Skeletal muscle satellite cell (primary cell): ENCODE data around the gene ZNF280C.
"Not testable (repeated sequence)": the region's sequence is repeated elsewhere in the genome, so short reads cannot be mapped to it uniquely, and the experiment has no call there.

ENCODE experiments used
- H3K27me3 ChIP-seq: 2 replicates; pipeline ENCODE4 v1.7.0; 2013; ENCODE audit warnings: low read length; ENCODE audit not compliant: control insufficient read depth, insufficient read depth
- H3K36me3 ChIP-seq: 2 replicates; pipeline ENCODE4 v1.7.0; 2013; ENCODE audit warnings: mild to moderate bottlenecking, control low read depth, low read length; ENCODE audit not compliant: insufficient read depth
- H3K4me1 ChIP-seq: 2 replicates; pipeline ENCODE4 v1.7.0; 2013; ENCODE audit warnings: low read length; ENCODE audit not compliant: control insufficient read depth, insufficient read depth
- H3K4me2 ChIP-seq: 2 replicates; pipeline ENCODE4 v1.7.0; 2013; ENCODE audit warnings: mild to moderate bottlenecking, low read length
- H3K4me3 ChIP-seq: 2 replicates; pipeline ENCODE4 v1.7.0; 2013; ENCODE audit warnings: low read length
- H3K9ac ChIP-seq: 2 replicates; pipeline ENCODE4 v1.7.0; 2013; ENCODE audit warnings: mild to moderate bottlenecking, low read depth, low read length, moderate library complexity
- H3K9me3 ChIP-seq: replicated peaks from 2 replicates; pipeline ENCODE4 v1.7.0; 2013; ENCODE audit warnings: mild to moderate bottlenecking, control low read depth, low read length

The ZNF280C gene

GRCh38 chrX:130285710-130286109 is 17.0 kb upstream of the ZNF280C start:
- Histone ChIP-seq H3K27me3 (peaks cover 9% of the 10 kb centered on the region), H3K36me3 (no peaks in the 10 kb centered on the region), H3K4me3 (no peak overlapping the region), H3K9me3 (no peaks in the 10 kb centered on the region), H3K9ac (no peak overlapping the region), H3K4me1 (no peaks in the 10 kb centered on the region), H3K4me2 (no peak overlapping the region)

GRCh38 chrX:130285069-130285620 is 16.4 kb upstream of the ZNF280C start:
- Histone ChIP-seq H3K27me3 (peaks cover 9% of the 10 kb centered on the region), H3K36me3 (no peaks in the 10 kb centered on the region), H3K4me3 (no peak overlapping the region), H3K9ac (no peak overlapping the region), H3K9me3 (no peaks in the 10 kb centered on the region), H3K4me2 (no peak overlapping the region), H3K4me1 (no peaks in the 10 kb centered on the region)

- peaks cover 9% of the 10 kb centered on the region for H3K27me3 ChIP-seq
- H3K4me1 ChIP-seq: no peaks in the 10 kb centered on the region
- no peak overlapping the region for H3K4me3 ChIP-seq
- H3K4me2 ChIP-seq: no peak overlapping the region
- no peaks in the 10 kb centered on the region for H3K36me3 ChIP-seq
- H3K9me3 ChIP-seq: no peaks in the 10 kb centered on the region
- H3K9ac ChIP-seq: no peak overlapping the region
Measured at GRCh38 chrX:130282151-130282550, 13.5 kb upstream of the ZNF280C start.

DNA sequence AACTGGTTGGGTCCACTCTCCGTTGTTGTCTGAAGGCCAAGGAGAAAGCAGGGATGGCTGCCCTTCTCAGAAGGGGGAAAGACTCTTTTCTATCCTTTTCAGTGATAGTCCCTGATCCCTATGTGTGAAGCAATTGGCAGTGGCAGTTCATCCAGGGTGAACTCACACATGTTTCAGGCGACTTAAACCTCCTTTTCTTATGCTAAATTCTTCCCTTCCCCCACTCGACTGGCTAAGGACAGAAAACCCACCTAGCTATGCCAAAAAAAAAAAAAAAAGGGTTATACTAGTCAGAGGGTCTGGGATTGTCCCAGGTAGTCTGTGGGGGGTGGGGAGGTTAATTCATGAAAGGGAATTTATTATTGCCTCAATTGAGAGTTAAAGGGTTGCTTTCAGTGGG is 12.2 kb upstream of the ZNF280C start:
- Histone ChIP-seq H3K9me3 (no peaks in the 10 kb centered on the region), H3K9ac (no peak overlapping the region), H3K4me1 (no peaks in the 10 kb centered on the region), H3K4me3 (no peak overlapping the region), H3K4me2 (no peak overlapping the region), H3K36me3 (no peaks in the 10 kb centered on the region), H3K27me3 (peaks cover 12% of the 10 kb centered on the region)

GRCh38 chrX:130272253-130272652 is 3.6 kb upstream of the ZNF280C start:
- not testable (repeated sequence) for H3K9me3 ChIP-seq, H3K4me3 ChIP-seq, H3K27me3 ChIP-seq, H3K4me2 ChIP-seq, H3K9ac ChIP-seq, H3K4me1 ChIP-seq, H3K36me3 ChIP-seq

- H3K36me3 ChIP-seq, H3K4me3 ChIP-seq, H3K4me1 ChIP-seq, H3K27me3 ChIP-seq, H3K4me2 ChIP-seq, H3K9me3 ChIP-seq, H3K9ac ChIP-seq: not testable (repeated sequence)
Measured at GRCh38 chrX:130269391-130269790, 692 bp upstream of the ZNF280C start.

GRCh38 chrX:130267956-130268448 is 697 bp downstream of the ZNF280C start:
- Histone ChIP-seq H3K4me3 (peak overlapping the region; percentile 85), H3K9ac (peak overlapping the region; percentile 82)

DNA sequence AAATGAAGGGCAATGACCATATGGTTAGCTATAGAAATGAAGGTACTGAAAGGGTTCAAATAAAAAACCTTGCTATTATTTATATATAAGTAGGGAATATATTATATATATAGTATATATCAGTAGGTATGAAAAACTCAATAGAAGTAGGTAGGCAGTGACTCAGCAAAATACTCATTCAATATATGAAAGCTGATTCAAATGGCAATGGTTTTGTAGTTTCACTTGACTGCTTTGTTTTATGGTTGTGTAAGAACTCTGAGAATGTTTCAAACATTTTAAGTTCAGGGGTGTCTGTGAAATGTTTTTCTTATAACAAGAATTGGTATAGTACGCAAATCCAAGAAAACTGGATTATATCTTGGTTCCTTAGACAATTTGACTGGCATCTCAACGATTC is 4.1 kb downstream of the ZNF280C start:
- no peak overlapping the region for H3K4me2 ChIP-seq
- H3K27me3 ChIP-seq: no peaks in the 10 kb centered on the region
- H3K4me3 ChIP-seq: no peak overlapping the region
- H3K4me1 ChIP-seq: no peaks in the 10 kb centered on the region
- H3K36me3 ChIP-seq: no peaks in the 10 kb centered on the region
- no peak overlapping the region for H3K9ac ChIP-seq
- H3K9me3 ChIP-seq: peaks cover 6% of the 10 kb centered on the region

More at GRCh38 chrX:130267956-130268448, 697 bp downstream of the ZNF280C start:
- Histone ChIP-seq H3K36me3 (no peaks in the 10 kb centered on the region), H3K4me2 (peak overlapping the region; percentile 78), H3K9me3 (peaks cover 6% of the 10 kb centered on the region), H3K27me3 (no peaks in the 10 kb centered on the region), H3K4me1 (no peaks in the 10 kb centered on the region)

GRCh38 chrX:130263016-130263415 is 5.7 kb downstream of the ZNF280C start:
- H3K36me3 ChIP-seq: no peaks in the 10 kb centered on the region
- H3K9me3 ChIP-seq: no peaks in the 10 kb centered on the region
- H3K4me1 ChIP-seq: no peaks in the 10 kb centered on the region
- H3K4me3 ChIP-seq: no peak overlapping the region
- no peak overlapping the region for H3K9ac ChIP-seq
- H3K4me2 ChIP-seq: no peak overlapping the region
- no peaks in the 10 kb centered on the region for H3K27me3 ChIP-seq

DNA sequence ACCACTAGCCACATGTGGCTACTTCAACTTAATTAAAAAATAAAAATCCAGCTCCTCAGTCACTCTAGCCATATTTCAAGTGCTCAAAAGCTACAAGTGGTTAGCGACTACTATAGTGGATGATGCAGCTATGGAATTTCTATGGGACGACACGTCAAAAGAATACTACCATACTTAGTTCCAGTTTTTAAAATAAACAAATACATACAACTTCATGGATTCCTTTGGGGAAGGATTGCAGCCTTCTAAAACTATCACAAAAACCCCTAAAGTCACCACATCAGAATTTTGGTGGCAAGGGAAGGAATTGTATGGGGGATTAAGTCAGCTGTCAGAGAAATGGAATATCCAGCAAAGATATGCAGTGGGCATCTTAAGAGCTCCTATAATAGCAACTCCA is 6.5 kb downstream of the ZNF280C start:
- no peak overlapping the region for H3K4me3 ChIP-seq
- no peaks in the 10 kb centered on the region for H3K27me3 ChIP-seq
- H3K9ac ChIP-seq: no peak overlapping the region
- H3K36me3 ChIP-seq: no peaks in the 10 kb centered on the region
- H3K9me3 ChIP-seq: no peaks in the 10 kb centered on the region
- H3K4me2 ChIP-seq: no peak overlapping the region
- H3K4me1 ChIP-seq: no peaks in the 10 kb centered on the region

- Histone ChIP-seq H3K9ac (no peak overlapping the region), H3K27me3 (no peaks in the 10 kb centered on the region), H3K9me3 (no peaks in the 10 kb centered on the region), H3K4me1 (no peaks in the 10 kb centered on the region), H3K4me2 (no peak overlapping the region), H3K4me3 (no peak overlapping the region), H3K36me3 (no peaks in the 10 kb centered on the region)
Measured at GRCh38 chrX:130261296-130261893, 7.3 kb downstream of the ZNF280C start.

DNA sequence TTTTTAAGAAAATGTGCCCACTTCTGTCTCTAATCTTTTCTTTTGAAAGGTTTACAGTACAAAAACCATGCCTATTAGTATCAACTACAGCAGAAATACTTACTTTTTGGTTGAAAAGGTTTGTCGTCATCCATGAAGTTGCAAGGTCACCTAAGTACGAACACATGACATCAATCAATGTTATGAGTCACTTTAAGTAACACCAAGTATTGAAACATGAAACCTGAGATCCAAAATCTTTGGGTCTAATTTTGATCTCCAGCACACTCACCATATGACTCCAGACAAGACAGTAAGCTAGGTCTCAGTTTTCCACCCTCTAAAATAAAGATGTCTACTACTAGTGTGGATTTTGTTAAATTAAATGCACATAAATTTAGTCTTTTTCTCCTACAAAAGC is 8.4 kb downstream of the ZNF280C start:
- Histone ChIP-seq H3K36me3 (no peaks in the 10 kb centered on the region), H3K9me3 (no peaks in the 10 kb centered on the region), H3K4me1 (no peaks in the 10 kb centered on the region)

More for the DNA sequence above, 8.4 kb downstream of the ZNF280C start:
- H3K4me2 ChIP-seq: no peak overlapping the region
- no peaks in the 10 kb centered on the region for H3K27me3 ChIP-seq
- H3K4me3 ChIP-seq: no peak overlapping the region
- H3K9ac ChIP-seq: no peak overlapping the region
